Fibroblast of skin of scalp (primary cell): Measurements from ENCODE around the gene TGM1.

Experiments
- DNase-seq: peaks from one replicate; pipeline ENCODE4 v3.0.0-alpha.2; 2013

TGM1 gene

DNA sequence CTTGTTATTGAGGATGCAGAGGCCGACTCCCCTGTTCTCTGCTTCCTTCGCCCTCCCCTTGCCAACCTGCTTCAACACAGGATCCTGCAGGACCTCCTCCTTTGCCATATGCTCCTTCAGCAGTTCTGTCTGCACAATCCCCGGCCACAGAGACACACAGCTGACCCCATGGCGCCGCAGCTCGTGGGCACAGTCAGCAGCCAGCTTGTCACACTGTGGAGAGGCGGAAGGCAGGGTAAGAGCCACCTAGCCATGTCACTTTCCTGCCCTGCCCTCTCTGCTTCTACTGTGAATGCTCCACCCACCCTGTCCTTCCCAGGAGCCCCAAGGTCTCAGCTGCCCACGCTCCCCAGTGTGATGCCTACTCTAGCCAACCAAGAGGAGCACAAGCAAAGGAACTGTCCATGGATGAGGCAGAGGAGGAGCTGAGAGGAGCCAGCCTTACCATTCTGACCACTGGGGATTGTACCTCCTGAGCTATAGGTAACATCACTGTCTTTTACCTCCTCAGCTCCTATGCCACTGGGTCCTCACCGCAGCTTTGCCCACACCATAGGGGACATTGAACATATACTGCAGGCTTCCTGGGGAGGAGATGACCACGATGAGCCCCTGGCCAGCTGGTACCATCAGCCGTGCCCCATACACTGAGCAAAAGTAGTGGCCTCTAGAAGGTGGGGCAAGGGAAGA is 29.3 kb upstream of the TGM1 start:
- DNase-seq = no peak

DNA sequence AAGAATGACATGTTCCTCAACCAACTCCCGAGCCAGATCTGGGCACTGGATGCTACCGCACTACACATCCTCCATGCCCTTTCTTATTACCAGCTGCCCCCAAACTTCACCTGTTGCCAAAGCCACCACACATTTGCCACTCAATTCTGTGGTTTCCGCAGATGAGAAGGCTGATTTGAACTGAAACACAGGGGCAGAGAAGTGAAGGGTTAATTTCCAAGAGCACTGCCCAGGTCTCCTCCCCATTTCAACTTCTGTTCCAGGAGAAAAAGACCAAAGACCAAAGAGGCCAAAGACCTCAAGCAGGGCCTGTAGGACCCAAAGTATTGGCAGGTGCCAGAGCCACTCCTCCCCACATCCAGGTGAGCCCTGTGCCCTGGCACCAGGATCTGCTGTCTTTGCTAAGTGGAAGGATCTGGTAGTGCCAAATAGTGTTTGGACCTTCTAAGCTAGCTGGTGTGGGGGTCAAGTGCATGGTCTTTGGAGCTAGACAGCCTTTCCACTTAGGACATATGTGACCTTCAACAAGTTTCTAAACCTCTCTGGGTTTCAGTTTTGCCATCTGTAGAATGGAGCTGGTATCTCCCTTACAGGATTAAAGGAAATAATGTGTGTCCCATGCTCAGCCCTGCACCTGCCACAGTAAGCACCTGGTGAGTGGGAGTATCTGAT is 28.6 kb upstream of the TGM1 start:
- DNase-seq = no peak

DNA sequence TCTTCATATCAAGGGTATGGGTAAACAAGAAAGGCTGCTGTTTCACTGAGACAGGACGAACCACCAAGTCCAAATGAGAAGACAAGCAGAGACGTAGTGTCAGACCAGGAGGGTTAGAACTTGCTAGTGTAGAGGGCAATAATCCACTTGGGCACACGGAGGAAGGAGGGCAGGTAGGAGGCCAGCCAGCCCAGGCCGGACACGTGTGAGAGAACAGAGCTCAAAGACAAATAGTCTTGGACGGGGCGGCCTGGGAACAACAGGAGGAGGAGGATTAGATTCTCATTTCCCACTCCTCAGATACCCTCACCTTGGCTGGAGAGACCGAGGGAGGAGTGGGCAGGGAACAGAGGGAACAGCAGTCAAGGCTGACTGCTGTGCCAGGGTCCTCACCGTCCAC is 27.8 kb upstream of the TGM1 start:
- DNase-seq = no peak

DNA sequence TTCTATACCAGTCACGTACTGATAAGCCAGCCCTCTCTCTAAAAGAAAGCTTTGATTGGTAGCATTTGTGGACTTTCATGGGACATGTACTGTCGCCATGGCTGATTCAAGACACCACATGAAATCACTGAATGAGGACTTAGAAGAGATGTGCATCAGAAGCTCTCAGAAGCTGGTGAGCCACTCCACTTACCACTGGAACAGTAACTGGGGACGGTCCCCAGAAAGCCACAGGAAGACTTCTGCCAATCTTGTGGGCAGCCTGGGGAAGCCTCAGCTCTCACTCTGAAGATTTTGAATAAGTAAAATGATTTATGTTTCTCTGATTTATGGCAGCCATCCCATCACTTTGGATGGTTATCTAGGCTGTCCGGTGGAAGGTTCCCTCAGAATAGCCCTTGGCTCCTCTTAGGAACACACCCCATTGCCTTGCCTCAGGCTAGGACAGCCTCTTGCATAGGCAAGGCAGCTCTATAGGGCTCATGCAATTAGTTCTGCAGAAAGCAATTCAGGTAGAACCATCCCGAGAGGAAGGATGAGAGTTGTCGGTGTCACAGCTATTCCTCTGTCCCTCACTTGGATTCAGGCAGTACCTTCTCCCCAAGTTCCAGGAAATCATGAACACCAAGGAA is 26.8 kb upstream of the TGM1 start:
- no peak for DNase-seq

DNA sequence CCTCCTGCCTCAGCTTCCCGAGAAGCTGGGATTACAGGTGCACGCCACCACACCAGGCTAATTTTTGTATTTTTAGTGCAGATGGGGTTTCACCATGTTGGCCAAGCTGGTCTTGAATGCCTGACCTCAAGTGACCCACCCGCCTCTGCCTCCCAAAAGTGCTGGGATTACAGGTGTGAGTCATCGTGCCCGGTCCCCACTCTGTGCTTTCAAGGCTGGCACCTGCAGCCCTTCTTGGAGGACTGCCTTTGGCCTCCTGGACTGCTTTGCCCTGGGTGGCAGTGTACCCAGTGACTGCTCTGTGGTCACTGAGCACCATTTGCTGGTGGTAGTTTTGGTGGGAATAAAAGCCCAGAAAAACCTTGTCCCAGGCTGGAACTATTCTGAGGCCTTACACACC is 24.0 kb upstream of the TGM1 start:
- no peak for DNase-seq

GRCh38 chr14:24285351-24285750 is 22.4 kb upstream of the TGM1 start:
- DNase-seq = peak; percentile 9

- no peak for DNase-seq
These were observed 21.6 kb upstream of the TGM1 start for GRCh38 chr14:24284501-24285035.

- no peak for DNase-seq
These were observed 21.0 kb upstream of the TGM1 start for GRCh38 chr14:24283796-24284460.

GRCh38 chr14:24282736-24283135 is 19.8 kb upstream of the TGM1 start:
- DNase-seq = no peak

GRCh38 chr14:24281636-24282035 is 18.7 kb upstream of the TGM1 start:
- no peak for DNase-seq

DNA sequence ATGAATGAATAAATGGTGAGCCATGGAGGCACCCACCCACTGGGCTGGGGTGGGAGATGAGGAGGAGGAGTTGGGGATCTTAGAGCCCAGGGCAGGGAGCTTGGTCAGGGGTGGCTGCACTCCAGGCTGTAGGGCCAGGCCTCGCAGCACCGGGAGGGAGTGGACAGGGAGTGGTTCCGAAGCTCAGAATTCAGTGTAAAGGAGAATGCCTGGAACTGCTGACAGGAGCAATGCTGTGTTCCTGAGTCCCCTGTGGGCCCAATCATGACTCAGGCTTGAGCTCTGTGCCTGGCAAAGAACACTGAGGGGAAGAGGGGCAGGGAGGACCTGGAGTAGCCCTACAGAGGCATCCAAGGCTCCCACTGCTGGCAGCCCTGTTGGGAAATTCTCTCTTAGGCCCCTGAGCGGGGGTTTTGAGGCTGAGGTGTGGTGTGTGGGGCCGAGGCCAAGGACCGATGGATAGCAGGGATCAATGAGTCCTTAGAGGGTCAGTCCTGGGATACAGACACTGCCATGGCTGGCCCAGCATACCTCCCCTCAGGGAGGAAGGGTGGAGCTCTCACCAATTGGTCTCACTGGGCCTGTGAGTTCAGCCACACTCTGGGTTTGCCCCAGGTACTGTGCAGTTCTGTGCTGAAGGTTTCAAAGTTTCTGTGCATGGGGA is 18.0 kb upstream of the TGM1 start:
- DNase-seq = peak; percentile 11

DNA sequence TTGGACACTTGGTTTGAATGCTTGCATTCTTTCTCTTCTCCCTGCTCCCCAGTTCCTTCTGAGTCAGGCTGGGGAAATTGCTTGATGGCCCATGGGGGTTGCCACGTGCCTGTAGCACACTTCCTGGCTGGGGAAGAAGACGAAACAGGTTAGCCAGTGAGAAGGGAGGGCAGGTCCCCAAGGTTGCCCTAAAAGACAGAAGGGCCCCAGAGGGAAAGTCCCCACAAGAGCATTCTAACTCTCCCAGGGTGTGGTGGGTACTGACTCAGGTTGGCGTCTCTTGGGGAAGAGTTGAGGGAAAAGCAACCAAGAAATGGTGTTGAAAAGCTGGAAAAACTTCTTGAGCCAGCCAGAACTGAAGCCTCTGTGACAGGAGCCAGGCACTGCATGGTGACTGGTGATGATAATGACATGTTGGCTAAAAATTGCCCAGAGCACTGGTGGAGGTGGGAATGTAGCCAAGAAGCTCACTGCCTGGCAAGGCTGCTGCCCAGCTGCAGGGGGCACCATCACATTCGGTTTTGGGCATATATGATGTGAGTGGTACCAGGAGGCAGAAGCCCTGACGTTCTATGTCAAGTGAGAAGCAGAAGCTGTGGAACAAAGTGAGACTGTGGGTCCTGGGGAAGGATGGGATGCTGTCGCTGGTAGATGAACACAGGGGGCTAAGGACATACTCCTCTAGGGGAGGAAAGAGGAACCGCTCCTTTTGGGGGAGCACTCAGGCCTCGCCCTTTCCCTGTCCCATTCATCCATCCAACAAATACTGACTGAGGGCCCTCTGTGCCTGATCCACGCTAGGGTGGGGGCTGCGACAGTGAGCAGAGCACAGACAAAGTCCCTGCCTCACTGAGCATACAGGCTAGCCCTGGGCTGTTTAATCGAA is 16.6 kb upstream of the TGM1 start:
- DNase-seq = peak; percentile 11

DNA sequence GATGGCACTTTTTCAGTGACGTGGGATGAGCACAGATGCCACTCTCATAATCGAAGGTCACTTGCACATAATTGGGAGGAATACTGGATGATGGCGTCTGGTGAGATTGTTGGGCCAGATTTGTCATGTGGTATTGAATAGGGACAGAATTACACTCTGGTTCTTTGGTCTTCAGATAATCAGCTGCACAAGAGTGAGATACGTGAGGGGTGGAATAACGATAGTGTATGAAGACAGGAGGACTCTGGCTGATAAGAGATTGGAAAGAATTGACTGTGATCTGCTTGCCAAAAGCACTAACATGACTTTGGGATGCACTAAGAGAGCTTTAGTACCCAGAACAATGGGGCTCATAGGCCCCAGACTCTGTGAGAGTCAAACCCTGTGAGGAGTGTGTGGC is 15.4 kb upstream of the TGM1 start:
- no peak for DNase-seq

GRCh38 chr14:24277606-24278321 is 14.8 kb upstream of the TGM1 start:
- DNase-seq = no peak

- no peak for DNase-seq
These were observed 14.1 kb upstream of the TGM1 start for GRCh38 chr14:24277071-24277470.

- DNase-seq = no peak
These were observed 11.1 kb upstream of the TGM1 start for GRCh38 chr14:24274101-24274543.

DNA sequence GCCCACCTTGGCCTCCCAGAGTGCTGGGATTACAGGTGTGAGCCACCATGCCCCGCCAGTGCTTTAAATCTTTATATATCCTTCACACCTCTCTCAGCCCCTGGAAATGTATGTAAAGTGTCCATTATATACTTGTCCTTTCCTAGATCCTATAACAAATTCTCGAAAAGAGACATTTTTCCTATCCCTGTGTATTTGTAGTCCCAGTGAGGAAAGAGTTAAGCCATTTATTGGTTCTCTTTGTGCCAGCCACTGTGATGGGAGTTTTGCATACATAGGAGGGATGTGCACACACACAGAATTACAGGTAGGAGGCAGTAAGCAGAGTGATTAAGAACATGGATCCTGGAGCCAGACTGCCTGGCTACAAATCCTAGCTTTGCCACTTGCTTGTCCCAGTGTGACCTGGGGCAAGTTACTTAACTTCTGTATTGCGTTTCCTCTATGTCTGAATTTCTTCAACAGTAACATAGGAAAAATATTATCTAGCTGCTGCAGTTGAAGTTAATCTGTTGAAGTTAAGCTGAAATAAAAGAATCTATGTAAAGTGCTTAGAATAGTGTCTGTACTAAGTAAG is 10.5 kb upstream of the TGM1 start:
- no peak for DNase-seq

DNA sequence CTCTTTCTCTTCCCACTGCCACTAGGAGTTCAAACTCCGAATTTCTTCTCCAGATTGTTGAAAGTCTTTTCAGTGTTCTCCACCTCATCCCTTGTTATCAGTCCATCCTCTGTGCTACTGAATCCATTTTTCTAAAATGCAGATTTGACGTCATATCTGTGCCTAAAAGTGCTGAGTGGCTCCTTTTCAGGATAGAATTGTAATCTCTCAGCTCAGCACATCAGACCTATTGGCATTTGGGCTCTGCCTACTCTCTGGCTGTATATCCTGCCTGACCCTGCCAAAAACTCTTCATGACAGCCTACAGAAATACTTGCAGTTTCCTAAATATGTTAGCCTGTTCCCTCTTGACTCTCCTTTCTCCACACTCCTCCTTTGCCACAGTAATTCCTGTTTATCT is 9.5 kb upstream of the TGM1 start:
- no peak for DNase-seq

- no peak for DNase-seq
These were observed 8.9 kb upstream of the TGM1 start for GRCh38 chr14:24271834-24272263.

- DNase-seq = peak; percentile 87
These were observed 8.3 kb upstream of the TGM1 start, which contains the start of gene RABGGTA for GRCh38 chr14:24271134-24271833. TSS of gene RABGGTA (minus strand) at chr14:24271597. CDS start at chr14:24271115, 482 bp downstream.
